ENCODE measurements around the gene MACROD2.
"Not testable (repeated sequence)": the region's sequence is repeated elsewhere in the genome, so short reads cannot be mapped to it uniquely, and the experiment has no call there.

The MACROD2 gene

GRCh38 chr20:15985494-15986368 lies 1990.4 kb downstream of the MACROD2 start:
- DNase-seq, result not testable (repeated sequence)

- no peak for DNase-seq
Observed at GRCh38 chr20:15986690-15987089, 1991.4 kb downstream of the MACROD2 start.

- no peak for DNase-seq
Observed at GRCh38 chr20:15991279-15991678, 1996.0 kb downstream of the MACROD2 start.

- no peak for DNase-seq
Observed at GRCh38 chr20:15992564-15992963, 1997.2 kb downstream of the MACROD2 start.

GRCh38 chr20:16000112-16000511 lies 2004.8 kb downstream of the MACROD2 start:
- no peak for DNase-seq

- DNase-seq, result no peak
Observed at GRCh38 chr20:16001286-16001685, 2006.0 kb downstream of the MACROD2 start.

- no peak for DNase-seq
Observed at GRCh38 chr20:16003310-16003709, 2008.0 kb downstream of the MACROD2 start.

- DNase-seq, result no peak
Observed at GRCh38 chr20:16004108-16004854, 2009.0 kb downstream of the MACROD2 start.

- no peak for DNase-seq
Observed at GRCh38 chr20:16005021-16005914, 2010.0 kb downstream of the MACROD2 start.

- DNase-seq, result no peak
Observed at GRCh38 chr20:16005915-16006493, 2010.7 kb downstream of the MACROD2 start.

- DNase-seq, result no peak
Observed at GRCh38 chr20:16007164-16007563, 2011.8 kb downstream of the MACROD2 start.

GRCh38 chr20:16007962-16008361 lies 2012.6 kb downstream of the MACROD2 start:
- DNase-seq, result no peak

GRCh38 chr20:16011056-16011455 lies 2015.7 kb downstream of the MACROD2 start:
- no peak for DNase-seq

- no peak for DNase-seq
Observed at GRCh38 chr20:16011519-16011918, 2016.2 kb downstream of the MACROD2 start.

GRCh38 chr20:16012934-16013333 lies 2017.6 kb downstream of the MACROD2 start:
- not testable (repeated sequence) for DNase-seq

GRCh38 chr20:16013631-16014030 lies 2018.3 kb downstream of the MACROD2 start:
- DNase-seq, result no peak

- DNase-seq, result no peak
Observed at GRCh38 chr20:16014436-16014835, 2019.1 kb downstream of the MACROD2 start.

GRCh38 chr20:16017656-16018055 lies 2022.3 kb downstream of the MACROD2 start:
- no peak for DNase-seq

- DNase-seq, result no peak
Observed at GRCh38 chr20:16018881-16019280, 2023.6 kb downstream of the MACROD2 start.

- no peak for DNase-seq
Observed at GRCh38 chr20:16020971-16021370, 2025.7 kb downstream of the MACROD2 start.

- DNase-seq, result no peak
Observed at GRCh38 chr20:16025084-16025483, 2029.8 kb downstream of the MACROD2 start.

- DNase-seq, result no peak
Observed at GRCh38 chr20:16027686-16028085, 2032.4 kb downstream of the MACROD2 start.

- DNase-seq, result no peak
Observed at GRCh38 chr20:16028923-16029322, 2033.6 kb downstream of the MACROD2 start.

All from NCI-H345 (cell line).